ENCODE results near the gene TRUB2.
A peak's percentile ranks its signal among the peaks of the same experiment; 100 is the strongest.
"Not testable (repeated sequence)": the region's sequence is repeated elsewhere in the genome, so short reads cannot be mapped to it uniquely, and the experiment has no call there.

Gene TRUB2

GRCh38 chr9:128296340-128297220, 25.7 kb downstream of the TRUB2 start:
- DNase-seq: no peak

DNA sequence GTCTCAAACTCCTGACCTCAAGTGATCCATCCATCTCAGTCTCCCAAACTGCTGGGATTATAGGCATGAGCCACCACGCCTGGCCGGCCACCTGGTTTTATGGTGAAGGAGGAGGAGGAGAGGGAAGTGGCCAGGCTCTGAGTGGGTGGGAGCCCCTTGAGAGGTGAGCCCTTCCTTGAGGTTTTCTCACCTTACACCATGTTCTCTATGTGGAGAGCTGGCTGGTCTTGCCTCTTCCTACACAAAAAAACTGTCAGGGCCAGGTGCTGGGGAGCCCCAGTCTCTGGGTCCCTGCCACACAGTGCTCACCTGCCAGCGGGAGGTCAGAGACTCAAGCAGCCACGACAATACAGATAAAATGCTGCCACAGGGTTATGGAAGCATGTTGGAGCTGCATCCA, 28.1 kb downstream of the TRUB2 start:
- no peak for DNase-seq

- DNase-seq: no peak
Measured at GRCh38 chr9:128293091-128293490, 29.2 kb downstream of the TRUB2 start.

DNA sequence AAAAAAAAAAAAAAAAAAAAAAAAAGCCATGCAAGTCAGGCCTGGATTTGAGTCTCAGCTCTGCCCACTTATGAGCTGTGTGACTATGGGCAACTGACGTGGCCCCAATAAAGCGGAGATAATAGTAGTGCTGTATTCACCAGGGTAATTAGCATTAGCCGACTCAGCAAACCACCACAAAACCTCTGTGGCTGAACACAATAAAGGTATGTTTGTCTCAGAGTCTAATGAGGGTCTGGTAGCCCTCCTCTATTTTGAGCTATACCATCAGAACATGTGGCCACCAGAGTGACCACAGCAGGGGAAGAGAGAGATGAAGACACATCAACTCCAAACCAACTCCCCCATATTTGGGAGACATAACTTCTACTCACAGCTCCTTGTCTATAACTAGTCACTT, 30.2 kb downstream of the TRUB2 start:
- DNase-seq: no peak

GRCh38 chr9:128288273-128289004, 33.8 kb downstream of the TRUB2 start:
- no peak for DNase-seq

DNA sequence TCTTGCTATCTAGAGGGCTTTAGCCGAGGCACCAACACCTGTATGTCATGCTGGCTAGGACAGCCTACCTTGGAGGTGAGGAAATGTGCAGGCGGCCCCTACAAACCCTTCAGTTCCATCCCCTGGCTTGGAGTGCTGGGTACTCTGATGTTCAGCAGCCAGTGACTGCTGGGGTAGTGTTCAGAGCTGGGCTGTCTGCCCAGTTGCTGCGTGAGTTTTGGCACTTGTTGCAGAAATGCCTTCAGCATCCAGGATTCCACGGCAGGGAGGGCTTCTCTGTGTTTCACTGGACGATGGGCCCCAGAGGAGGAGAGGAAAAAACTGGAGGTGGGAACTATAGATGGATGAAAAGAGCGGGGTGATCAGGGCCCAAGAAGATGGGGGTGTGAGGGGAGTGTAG, 35.8 kb downstream of the TRUB2 start:
- no peak for DNase-seq

DNA sequence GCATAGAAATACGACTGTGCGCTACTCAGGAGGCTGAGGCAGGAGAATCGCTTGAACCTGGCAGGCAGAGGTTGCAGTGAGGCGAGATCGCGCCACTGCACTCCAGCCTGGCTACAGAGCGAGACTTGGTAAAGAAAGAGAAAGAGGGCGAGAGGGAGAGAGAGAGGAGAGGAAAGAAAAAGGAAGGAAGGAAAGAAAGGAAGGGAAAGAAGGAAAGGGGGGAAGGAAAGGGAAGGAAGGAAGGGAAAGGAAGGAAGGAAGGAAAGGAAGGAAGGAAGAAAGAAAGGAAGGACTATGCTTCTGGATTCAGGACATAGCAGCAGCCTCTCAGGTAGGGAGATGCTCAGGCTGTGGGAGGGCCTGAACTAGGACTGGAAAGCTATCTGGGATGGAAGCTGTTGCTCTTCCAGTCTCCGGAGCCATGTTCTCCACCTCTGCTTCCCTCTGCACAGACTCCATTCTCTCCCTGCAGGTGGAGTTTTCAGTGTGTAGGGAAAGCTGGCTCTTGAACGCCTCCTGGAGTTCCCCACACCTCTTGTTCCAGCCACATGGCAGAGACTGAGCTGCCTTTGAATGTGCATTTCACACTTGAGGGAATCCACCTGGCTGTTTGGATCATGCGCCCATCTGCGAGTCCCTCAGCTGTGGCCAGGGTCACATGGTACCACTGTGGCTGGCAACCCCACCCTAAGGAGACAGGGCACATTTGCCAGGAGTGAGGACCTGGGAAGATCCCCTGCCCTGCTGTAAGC, 37.0 kb downstream of the TRUB2 start:
- DNase-seq: no peak

DNA sequence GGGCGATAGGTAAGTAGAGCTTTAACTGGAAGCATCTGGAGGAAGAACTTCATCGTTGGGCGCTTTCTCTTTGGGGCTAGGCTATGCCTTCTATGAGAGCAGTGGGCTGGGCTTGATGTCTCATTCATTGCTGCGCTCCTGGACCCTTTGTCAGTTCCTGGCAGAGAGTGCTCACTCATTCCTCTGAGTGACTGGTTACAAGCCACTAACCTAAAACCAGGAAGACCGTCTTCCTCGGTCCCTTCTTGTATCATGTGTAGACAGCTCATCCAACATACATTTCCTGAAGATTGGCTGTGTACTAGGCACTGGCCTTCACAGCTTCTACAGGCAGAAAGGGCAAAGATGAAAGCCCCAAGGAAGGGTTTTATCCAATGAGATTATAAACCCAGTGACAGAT, 39.7 kb downstream of the TRUB2 start:
- DNase-seq: no peak

DNA sequence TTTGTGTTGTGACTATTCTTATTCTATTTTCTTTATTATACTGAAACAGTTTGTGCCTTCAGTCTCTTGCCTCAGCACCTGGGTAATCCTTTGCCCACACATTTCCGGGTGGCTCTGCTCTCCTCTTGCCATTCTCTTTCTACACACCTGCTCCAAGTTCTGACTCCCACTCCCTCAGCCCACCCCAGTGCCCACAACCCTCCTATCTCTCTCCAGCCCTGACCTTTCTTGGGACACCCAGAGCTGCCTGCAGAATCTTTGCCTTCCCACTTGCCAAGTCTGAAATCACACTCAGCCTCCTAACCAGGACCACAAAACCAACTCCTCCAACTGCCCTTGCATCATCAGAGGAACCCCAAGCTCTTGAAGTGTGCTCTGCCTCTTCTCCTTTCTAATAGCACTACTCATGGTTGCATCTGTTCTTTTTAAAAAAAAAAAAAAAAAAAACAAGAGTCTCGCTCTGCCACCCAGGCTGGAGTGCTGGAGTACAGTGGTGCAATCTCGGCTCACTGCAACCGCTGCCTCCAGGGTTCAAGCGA, 42.1 kb downstream of the TRUB2 start:
- no peak for DNase-seq

DNA sequence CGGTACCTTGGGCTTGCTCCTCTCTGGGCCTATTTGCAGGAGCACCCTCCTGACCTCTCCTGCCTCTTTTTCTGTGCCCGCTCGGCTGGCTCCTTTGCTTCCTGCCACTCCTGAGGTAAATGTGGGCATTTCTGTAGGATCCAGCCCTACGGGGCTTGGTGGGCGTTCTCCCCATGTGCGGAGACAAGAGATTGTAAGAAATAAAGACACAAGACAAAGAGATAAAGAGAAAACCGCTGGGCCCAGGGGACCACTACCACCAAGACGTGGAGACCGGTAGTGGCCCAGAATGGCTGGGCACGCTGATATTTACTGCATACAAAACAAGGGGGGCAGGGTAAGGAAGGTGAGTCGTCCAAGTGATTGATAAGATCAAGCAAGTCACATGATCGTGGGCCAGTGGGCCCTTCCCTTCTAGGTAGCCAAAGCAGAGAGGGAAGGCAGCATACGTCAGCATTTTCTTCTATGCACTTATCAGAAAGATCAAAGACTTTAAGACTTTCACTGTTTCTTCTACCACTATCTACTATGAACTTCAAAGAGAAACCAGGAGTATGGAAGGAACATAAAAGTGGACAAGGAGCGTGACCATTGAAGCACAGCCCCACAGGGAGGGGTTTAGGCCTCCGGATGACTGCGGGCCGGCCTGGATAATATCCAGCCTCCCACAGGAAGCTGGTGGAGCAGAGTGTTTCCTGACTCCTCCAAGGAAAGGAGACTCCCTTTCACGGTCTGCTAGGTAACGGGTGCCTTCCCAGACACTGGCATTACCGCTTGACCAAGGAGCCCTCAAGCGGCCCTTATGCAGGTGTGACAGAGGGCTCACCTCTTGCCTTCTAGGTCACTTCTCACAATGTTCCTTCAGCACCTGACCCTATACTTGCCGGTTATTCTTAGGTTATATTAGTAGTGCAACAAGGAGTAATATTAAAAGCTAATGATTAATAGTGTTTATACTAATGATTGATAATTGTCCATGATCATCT, 42.9 kb downstream of the TRUB2 start:
- not testable (repeated sequence) for DNase-seq

DNA sequence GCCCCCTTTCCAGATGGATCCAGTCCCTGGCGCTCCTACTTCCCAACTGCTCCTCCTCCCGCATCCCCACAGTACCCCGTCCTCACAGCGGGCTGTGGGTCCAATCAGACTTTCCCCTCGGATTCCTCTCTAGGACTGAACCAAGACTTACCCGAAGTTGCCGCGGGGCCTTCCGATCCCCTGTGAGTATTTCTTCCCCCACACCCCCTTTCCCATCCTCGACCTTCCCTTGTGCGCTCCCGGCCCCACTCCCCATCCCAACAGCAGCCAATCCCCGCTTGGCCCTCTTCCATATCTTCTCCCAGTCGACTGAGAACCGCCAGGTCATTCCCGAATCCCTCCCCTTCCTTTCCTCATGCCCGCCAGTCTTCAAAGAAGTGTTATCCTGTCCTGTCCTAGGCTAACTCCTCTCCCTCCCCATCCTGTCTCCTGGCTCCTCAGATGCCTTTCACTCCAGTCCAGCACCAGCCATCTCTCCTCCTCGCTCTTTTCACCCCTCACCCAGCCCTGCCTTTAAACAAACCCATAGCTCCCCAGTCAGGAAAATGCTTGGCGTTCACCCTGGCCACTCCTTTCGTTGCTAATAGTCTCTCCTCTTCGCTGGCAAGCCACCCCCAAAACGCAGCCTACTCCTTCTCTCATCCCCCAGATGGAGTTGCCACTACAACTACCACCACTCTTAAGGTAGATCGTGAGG, 45.5 kb downstream of the TRUB2 start:
- no peak for DNase-seq

GRCh38 chr9:128276008-128276573, 46.2 kb downstream of the TRUB2 start, which contains the start of gene SWI5:
TSS of gene SWI5 (plus strand) at chr9:128276276.
- DNase-seq: peak; percentile 100

DNA sequence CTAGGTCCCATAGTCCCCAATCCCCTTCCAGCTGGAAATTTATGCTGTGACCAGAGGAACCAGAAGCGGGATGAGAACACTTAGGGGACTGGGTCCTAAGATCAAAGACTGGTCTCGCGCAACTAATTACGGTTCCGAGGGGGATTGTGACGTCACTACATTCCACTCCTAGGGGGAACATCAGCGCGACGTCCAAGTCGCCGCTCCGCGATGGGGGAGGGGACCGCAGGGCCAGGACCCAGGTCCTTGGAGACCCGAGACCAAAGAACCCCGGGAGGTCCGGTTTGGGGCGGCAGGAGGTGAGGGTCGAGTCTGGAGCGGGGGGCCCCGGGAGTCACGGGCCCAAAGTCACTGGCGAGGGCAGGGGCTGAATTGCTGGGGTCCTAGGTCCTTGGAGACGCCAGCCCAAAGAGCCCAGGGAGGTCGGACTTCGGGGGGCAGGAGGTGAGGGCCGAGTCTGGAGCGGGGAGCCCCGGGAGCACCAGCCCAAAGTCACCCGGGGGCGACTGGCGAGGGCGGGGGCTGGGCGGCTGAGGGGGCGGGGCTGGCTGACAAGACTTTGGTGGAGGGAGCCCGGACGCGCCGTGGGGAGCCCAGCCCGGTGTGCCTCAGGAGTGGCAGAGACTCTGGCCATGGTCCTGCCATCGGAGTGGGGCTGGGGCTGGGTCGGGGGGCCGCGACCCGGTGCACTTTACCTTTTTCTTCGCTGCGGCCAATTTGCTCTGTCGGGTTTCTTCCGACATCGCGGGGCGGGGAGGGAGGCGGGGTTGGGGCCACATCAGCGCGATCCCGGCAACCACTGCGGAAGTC, 46.8 kb downstream of the TRUB2 start, which contains the start of gene GOLGA2:
TSS of gene GOLGA2 (minus strand) at position 810 of the 810 bp plus-strand sequence. CDS start at position 779, 31 bp downstream.
- no peak for DNase-seq

DNA sequence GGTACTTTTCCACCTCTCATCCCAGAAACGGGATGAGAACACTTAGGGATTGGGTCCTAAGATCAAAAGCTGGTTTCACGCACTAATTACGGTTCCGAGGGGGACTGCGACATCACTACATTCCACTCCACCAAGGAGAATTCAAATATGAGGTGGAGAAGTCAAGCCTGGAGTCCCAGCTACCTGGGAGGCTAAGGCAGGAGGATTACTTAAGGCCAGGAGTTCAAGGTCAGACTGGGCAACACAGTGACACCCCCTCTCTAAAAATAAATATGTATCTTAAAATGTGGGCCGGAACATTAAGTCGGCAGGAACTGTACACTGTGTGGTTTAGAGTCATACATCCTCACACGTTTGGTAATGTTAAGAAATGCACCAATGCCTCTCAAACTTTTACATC, 48.0 kb downstream of the TRUB2 start:
- no peak for DNase-seq

GRCh38 chr9:128271512-128271911, 50.7 kb downstream of the TRUB2 start:
- DNase-seq: no peak

DNA sequence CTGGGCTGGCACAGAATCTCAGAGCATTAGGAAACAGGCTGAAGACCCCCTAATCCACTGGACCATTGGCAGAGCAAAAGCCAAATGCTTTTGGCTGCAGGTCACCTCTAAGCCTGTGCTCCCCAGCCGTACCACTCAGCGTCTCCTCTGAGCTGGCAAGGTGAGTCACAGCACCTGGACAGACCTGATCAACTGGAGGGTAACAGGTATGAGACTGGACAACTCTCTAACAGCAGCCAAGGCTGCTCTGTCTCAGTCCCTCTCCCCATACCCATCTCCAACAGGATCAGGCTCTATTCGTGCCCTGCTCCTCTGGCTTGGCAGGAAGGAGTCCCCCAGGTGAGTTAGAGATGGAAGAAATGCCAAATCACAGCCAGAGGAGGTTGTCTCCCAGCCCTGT, 51.1 kb downstream of the TRUB2 start:
- no peak for DNase-seq

DNA sequence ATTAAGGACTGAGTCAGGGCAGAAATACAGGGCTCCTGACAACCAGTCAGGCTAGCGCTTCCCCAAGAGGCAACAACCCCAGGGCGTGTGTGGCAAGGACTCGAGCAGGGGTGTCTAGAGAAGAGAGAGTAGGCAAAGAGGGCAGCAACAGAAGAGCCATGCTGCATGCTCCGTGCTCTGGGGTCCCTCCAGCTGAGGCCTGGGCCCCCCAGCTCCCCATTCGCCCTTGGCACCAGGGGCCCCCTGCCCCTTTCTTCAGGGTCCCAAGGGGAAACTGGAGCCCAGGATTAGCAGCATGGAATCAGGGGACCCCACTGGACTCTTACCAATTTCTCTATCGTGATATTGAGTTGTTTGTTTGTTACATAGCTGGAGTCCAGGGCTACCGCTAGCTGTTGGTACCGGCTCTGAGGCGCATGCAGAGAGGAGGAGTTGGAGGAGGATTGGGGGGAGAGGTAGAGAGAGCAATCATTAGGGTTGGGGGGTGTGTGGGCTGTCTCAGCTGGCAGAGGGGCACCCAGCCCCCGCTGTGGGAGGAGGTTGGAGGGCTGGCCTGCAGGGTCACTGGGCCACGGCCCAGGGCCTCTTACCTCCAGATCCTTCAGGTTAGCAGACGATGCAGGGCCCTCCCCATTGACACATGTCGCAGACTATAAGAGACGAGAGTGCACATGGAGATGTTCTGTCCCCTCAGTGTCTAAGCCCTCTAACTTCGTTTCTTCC, 55.2 kb downstream of the TRUB2 start:
- DNase-seq: no peak

- DNase-seq: no peak
Measured at GRCh38 chr9:128265348-128265847, 56.8 kb downstream of the TRUB2 start.

DNA sequence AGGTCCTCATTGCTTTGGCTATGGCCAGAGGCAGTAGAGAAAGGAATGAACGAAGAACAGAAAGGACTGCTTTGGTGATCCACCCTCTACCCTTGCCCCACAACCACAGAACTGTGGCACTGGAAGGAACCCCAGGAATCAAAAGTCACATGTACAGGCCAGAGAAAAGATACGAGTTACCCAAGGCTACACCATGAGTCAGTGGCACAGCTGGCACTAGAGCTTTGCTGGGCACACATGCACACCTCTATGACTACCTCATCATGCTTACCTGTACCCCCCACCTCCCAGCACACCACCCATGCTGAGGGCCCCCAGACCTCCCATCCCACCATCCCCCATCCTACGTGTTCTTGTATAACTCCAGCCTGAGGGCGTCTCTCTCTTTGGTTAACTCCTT, 59.6 kb downstream of the TRUB2 start:
- DNase-seq: no peak

Data from stimulated activated CD4-positive, alpha-beta T cell treated with anti-CD3 and anti-CD28 coated beads, Interleukin-4, amount 100 ng/mL, for 24 hours (primary cell).